Measurements from ENCODE around the gene NSUN7. TPM values are rescaled to one million over a fixed set of nuclear protein-coding genes. Genes with fewer than 3 reads are reported as not detected.

The NSUN7 gene, protein sequence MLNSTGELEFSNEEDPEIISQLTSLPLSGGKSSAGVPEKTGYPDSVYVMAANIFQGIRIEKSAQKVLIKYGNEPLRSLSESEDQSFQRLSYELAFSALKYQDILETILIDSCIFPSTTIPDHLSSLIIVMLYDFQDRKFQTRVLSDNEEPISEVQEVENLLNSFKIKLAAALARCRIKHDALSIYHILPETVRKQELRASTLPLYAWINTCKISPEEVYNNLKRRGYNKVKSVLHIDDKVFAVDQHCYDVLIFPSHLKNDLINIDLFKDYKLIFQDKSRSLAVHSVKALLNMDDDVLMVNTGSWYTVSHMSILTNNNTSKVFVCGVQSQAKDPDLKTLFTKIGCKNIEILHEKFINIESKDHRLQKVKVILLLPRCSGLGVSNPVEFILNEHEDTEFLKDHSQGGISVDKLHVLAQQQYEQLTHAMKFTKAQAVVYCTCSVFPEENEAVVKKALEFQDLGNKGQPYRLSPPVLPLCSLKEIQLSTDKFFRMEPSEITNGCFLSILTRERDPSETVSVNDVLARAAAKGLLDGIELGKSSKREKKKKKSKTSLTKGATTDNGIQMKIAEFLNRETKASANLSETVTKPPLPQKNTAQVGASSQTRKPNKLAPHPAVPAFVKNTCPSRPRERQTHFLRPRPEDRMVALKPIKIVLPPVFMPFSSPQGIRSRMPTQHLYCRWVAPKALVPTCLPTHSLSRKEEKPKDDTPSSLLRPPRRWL
- under 0.01 and 0.22 TPM in 2 replicates for total RNA-seq

DNA sequence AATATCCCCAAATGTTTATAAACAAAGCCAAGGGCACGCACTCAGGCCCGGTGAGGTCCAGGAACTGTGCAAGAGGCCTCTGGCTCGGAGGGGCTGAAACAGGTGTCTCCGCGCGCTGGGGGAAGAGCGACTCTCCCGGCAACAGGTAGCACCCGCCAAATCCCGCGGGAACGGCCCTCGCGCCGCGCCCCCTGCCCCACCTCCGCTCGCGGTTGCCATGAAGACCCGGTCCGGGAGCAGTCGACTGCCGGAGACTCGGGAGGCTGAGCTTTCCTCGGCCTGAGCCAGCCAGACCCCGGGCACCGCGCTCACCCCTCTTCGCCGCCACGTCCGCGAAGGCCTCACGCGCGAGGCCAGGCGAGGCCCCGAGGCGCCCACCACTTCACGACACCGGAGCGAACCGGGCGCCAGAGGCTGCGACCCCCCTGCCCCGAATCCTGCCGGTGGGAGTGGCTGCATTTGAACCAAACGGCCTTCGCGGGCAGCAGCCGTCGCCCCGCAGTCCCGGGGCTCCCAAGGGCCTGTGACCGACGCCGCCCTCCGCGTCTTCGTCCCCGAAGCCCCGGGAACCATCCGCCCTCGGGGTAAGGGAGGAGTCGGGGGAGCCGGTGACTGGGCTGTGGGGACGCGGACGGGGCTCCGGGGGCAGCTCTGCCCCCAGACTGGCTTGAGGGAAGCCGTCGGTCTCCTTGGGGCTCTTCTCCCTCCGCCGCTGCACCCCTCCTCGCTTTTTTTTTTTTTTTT, at the start of gene NSUN7:
TSS of gene NSUN7 (plus strand) at position 239 of the 744 bp plus-strand sequence. CDS start 739 bp downstream, outside the sequence.

Small RNAs within 50 kb of the gene (small RNA-seq; reads per million reads assigned to genes)
- gene RF00019 (ENCODE audit: low replicate concordance), result not detected

Other genes with a start within 250 kb of the NSUN7 start
- gene RBM47, start 120.1 kb upstream of the NSUN7 start, total RNA-seq, result 2.3 and 9.8 TPM in 2 replicates